Chondrocyte (in vitro differentiated cells): ENCODE measurements around the gene BMP2. TPM values are rescaled to one million over a fixed set of nuclear protein-coding genes. Genes with fewer than 3 reads are reported as not detected.

ENCODE experiments used
- DNase-seq: peaks from one replicate; pipeline ENCODE4 v3.0.0; 2021; ENCODE audit warnings: mixed read lengths, low spot score
- H3K27ac Mint-ChIP-seq: one replicate; pipeline ENCODE4 v1.8.0; 2021; ENCODE audit warnings: mild to moderate bottlenecking, moderate library complexity, mixed read lengths; ENCODE audit not compliant: unreplicated experiment
- H3K27me3 Mint-ChIP-seq: 2 replicates; pipeline ENCODE4 v1.8.0; 2021; ENCODE audit warnings: low read depth, mixed read lengths
- H3K36me3 Mint-ChIP-seq: 2 replicates; pipeline ENCODE4 v1.8.0; 2021; ENCODE audit warnings: low read depth, mixed read lengths
- H3K4me1 Mint-ChIP-seq: 2 replicates; pipeline ENCODE4 v1.8.0; 2021; ENCODE audit warnings: low read depth, mild to moderate bottlenecking, mixed read lengths
- H3K4me3 Mint-ChIP-seq: one replicate; pipeline ENCODE4 v1.8.0; 2021; ENCODE audit warnings: mild to moderate bottlenecking, moderate library complexity, mixed read lengths; ENCODE audit not compliant: unreplicated experiment
- H3K9me3 Mint-ChIP-seq: 2 replicates; pipeline ENCODE4 v1.8.0; 2021; ENCODE audit warnings: low read depth, mixed read lengths
- total RNA-seq: library from RNA; stranded (reverse); gene quantifications from 3 replicates; pipeline ENCODE4 v1.2.1, GENCODE V29; 2021
- TF ChIP-seq, protein P1 (sequence below): fragments of 200-600 bp; sonication (generic); IDR thresholded peaks from 2 replicates; pipeline ENCODE4 v1.5.0; 2021; ENCODE audit warnings: antibody characterized with exemption, mild to moderate bottlenecking, moderate library complexity

BMP2 gene
- total RNA-seq, 1 donor from 2014 or later = 1.1 TPM

DNA sequence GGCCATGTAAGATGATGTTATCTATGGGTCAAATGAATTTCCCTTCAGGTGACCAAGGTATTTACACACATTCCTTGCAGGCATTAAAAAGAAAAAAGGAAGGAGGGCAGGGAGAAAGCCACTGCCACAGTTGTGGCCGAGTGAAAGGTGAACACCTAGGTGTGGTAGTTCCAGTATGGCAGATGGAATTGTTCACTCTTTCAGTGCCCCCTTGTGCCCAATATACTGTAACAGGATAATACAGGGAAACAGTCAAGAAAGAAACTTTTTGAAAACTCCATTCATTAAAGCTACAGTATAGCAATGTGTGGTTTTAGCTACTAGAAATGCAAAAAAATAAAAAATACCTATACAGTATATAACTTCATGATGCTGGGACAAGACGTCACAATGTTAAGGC lies 52.1 kb downstream of the BMP2 start:
- no peak overlapping the region for H3K27ac Mint-ChIP-seq
- peaks cover 26% of the 10 kb centered on the region for H3K27me3 Mint-ChIP-seq
- no peaks in the 10 kb centered on the region for H3K4me1 Mint-ChIP-seq
- no peaks in the 10 kb centered on the region for H3K9me3 Mint-ChIP-seq
- TF ChIP-seq, protein P1, sequence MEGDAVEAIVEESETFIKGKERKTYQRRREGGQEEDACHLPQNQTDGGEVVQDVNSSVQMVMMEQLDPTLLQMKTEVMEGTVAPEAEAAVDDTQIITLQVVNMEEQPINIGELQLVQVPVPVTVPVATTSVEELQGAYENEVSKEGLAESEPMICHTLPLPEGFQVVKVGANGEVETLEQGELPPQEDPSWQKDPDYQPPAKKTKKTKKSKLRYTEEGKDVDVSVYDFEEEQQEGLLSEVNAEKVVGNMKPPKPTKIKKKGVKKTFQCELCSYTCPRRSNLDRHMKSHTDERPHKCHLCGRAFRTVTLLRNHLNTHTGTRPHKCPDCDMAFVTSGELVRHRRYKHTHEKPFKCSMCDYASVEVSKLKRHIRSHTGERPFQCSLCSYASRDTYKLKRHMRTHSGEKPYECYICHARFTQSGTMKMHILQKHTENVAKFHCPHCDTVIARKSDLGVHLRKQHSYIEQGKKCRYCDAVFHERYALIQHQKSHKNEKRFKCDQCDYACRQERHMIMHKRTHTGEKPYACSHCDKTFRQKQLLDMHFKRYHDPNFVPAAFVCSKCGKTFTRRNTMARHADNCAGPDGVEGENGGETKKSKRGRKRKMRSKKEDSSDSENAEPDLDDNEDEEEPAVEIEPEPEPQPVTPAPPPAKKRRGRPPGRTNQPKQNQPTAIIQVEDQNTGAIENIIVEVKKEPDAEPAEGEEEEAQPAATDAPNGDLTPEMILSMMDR = peak; percentile 71
- H3K4me3 Mint-ChIP-seq = no peak overlapping the region
- no peak for DNase-seq
- no peaks in the 10 kb centered on the region for H3K36me3 Mint-ChIP-seq

DNA sequence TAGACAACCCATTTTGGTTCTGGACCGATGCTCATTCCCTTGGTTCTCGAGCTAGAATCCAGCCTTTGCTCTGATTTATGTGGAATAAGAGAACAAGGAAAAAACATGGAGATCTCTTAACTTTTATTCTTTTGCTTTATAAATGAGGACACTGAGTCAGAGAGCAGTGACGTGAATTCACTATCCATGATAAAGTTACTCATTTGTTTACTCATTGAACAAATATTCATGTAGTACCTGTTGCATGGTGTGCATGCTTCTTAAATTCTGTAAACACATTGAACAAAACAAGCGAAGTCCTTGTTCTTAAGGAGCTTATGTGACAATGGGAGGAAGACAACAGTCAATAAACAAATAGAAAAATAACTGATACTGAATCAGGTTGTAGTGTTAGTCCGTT lies 56.9 kb downstream of the BMP2 start:
- Mint-ChIP-seq H3K4me3 (no peak overlapping the region), H3K27me3 (peaks cover 15% of the 10 kb centered on the region), H3K27ac (no peak overlapping the region), H3K9me3 (no peaks in the 10 kb centered on the region), H3K4me1 (no peaks in the 10 kb centered on the region), H3K36me3 (no peaks in the 10 kb centered on the region)
- DNase-seq = no peak
- TF ChIP-seq, protein P1 = no peak

DNA sequence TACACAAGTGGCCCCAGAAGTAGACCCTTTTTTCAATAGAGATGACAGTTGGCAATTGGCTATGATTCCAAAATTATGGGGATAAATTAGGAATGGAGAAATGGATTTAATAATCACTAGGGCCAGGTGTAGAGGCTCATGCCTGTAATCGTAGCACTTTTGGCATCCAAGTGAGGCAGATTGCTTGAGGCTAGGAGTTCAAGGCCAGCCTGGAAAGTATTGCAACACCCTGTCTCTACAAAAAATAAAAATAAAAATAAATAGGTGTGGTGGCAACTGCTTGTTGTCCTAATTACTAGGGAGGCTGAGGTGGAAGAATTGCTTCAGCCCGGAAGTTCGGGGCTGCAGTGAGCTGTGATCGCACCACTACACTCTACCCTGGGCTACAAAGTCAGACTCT lies 60.0 kb downstream of the BMP2 start:
- H3K4me3 Mint-ChIP-seq = no peak overlapping the region
- peaks cover 10% of the 10 kb centered on the region for H3K27me3 Mint-ChIP-seq
- no peaks in the 10 kb centered on the region for H3K36me3 Mint-ChIP-seq
- no peaks in the 10 kb centered on the region for H3K9me3 Mint-ChIP-seq
- no peak for DNase-seq
- no peak overlapping the region for H3K27ac Mint-ChIP-seq
- H3K4me1 Mint-ChIP-seq = no peaks in the 10 kb centered on the region
- TF ChIP-seq, protein P1 = no peak

DNA sequence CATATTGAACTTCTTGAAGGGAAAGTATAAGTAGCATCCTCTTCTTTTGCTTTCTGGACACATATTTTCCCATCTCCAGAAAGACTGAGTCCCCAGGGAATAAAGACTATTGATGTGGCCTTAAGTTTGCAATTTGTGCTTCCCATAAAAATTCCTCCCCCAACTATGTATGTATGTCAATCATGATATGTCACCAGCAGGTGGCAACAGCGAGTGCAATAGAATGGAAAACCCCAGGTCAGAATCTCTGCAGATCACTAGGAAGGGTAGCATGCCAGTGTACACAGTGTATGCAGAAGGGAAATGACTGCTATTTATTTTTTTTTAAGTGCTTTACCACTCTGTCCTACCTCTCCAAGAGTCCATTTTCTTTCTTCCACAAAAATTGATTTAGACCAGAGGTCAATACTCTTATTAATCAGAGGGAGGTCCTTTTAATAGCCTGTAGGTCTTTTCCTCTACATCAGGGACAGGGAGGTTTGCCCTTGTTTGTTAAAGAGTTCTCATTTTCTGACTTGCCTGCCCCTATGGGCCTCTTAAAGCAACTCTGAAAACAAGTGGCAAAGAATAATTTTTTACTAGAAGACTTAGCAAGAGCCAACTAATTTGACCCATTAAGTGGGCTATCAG lies 61.4 kb downstream of the BMP2 start:
- Mint-ChIP-seq H3K27me3 (peaks cover 10% of the 10 kb centered on the region), H3K4me1 (no peaks in the 10 kb centered on the region), H3K9me3 (no peaks in the 10 kb centered on the region), H3K36me3 (no peaks in the 10 kb centered on the region), H3K27ac (no peak overlapping the region), H3K4me3 (no peak overlapping the region)
- TF ChIP-seq, protein P1 = peak; percentile 88
- no peak for DNase-seq

DNA sequence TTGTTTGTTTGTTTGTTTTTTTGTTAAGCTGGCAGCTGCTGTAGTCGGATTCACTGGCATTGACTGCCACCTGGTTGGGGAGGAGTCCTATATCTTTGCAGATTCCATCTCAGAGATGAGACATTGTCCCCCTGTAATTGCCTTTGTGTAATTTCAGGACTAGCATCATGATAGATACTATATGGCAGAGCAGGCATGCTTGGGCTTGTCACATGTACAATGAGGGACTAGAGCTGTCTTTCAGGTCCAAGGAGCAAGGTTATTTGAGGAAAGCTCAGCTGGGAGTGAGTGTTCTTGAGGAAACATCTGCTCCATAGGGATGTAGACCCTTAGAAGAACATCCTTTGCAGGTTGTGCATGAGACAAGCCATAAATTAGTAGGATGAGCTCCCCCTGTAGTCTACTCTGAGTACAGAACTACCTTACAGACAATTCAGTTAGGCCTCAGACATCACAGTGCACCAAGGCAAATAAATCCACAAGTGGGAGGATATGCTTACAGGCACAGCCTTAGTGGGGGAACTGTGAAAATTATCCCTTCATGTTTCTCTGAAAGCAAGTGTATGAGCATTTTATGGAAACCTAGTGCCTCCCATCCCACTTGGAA lies 62.1 kb downstream of the BMP2 start:
- no peaks in the 10 kb centered on the region for H3K4me1 Mint-ChIP-seq
- no peaks in the 10 kb centered on the region for H3K9me3 Mint-ChIP-seq
- H3K4me3 Mint-ChIP-seq = no peak overlapping the region
- no peaks in the 10 kb centered on the region for H3K36me3 Mint-ChIP-seq
- peaks cover 6% of the 10 kb centered on the region for H3K27me3 Mint-ChIP-seq
- TF ChIP-seq, protein P1 = peak; percentile 56
- DNase-seq = no peak
- no peak overlapping the region for H3K27ac Mint-ChIP-seq
